NCI-H82 (cell line): ENCODE data around the gene ABI3BP.

Experiments used
- DNase-seq: peaks from one replicate; lab custom pipeline; 2025; lab: John Stamatoyannopoulos, UW

ABI3BP gene

DNA sequence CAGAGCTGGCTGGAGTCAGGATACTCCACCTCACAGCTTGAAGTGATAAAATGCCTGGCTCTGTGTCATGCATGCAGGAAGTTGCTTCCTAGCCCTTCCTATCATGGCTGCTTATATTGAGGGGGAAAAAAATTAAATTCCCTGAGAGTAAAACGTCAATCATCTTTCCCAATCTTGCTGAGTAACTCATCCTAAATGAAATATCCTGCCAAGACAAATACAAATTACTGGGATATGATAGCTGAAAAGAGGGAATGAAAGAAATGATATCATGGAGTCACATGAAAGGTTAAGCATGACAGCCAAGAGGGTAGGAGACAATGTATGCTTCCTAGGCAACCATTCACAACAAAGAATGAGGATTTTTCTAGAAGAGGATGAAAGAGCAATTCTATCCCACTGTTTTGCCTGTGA is 110.6 kb downstream of the ABI3BP start:
- DNase-seq = no peak

DNA sequence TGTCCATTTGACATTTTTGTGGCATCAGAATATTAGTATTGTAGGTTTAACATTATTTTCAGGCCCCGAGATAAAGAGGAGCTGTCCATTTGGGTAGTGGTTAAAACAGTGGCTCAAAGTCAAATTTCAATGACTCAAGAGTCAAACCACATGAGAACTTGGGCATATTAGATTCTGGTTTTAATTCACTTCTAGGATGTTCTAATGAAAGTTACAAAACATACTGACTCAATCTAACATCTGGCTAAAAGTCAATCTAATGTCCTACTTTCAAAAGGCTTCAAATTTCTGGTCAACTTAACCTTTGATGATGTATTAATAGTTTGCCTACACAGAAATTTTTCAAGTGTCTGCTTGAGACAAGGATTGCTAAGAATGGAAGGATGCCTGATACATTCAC is 112.4 kb downstream of the ABI3BP start:
- no peak for DNase-seq

DNA sequence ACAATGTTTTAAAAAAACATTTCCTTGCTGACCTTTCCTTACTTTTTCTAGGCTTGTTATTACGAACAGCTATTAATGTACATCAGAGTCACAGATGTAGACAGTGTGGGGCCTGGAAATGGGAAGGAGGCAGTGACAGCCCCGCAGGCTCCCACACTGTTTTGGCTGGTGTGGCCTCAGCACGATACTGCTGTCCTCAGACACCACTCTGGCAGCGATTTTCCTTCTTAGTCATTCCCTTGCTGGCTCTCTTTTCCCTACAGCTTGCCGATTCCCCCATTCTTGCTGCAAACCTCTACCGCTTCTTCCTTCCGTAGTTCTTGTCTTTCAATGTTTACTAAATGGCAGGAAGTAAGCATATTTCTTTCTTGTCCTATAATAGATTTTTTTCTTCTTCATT is 113.1 kb downstream of the ABI3BP start:
- no peak for DNase-seq

DNA sequence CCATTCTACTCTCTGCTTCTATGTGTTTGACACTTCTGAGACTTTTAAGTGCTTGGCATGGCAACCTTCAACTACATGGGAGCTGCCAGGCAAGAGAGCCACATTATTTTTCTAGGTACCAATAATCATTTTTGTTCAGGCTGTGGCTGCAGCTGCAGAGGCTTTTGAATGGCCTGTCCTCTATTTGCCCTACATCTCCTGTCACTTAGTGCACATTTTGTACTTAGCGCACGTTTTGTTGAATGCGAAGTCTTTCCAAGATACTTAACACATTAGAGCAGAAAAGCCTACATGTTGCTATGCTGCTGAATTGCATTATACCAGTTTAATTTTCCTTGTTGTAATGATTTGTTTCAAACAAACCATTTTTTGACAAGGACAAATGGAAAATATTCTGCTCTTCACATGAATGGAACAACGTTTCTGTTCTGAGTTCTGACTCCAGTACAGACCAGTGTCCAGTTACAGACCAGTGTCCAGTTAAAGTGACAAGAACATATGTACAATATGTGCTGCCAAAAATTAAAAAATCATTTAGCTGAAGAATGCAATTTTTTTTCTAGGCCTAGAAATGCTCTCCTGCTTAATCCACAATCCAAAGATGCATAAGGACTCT is 113.9 kb downstream of the ABI3BP start:
- no peak for DNase-seq

DNA sequence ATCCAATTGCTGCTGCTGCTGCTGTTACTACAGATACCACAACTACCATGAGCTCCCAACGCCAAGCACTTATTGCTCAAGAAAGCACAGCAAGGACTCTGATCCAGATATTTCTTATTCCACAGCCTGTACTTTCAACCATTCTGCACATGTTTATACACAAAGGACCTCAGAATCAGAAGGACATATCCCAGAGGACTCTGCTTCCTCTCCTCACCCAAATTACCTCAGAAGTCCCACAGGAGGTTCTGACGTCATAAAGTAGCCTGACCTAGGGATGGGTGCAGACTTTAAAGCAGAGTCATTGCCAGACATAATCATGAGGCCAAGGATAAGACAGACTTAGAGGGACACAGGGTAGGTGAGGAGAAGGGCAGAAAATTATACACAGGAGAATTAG is 115.9 kb downstream of the ABI3BP start:
- DNase-seq = no peak

DNA sequence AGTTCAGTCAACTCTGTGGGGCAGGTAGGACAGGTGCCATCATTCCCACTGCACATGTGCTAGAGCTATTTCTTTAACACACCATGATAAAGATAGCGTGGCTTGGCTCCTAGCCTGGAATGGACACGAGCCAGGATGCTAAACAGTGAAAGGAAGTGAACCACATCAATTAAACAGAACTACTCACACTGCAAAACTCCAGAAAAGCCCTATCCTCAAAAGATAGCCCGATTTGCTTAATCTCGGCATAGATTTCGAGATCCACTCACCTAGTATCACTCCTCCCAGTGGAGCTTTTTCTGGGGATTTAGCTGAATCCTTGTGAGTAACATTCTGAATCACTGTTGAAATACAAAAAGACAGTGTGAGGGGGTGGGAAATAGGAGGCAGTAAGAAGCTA is 118.0 kb downstream of the ABI3BP start:
- no peak for DNase-seq

DNA sequence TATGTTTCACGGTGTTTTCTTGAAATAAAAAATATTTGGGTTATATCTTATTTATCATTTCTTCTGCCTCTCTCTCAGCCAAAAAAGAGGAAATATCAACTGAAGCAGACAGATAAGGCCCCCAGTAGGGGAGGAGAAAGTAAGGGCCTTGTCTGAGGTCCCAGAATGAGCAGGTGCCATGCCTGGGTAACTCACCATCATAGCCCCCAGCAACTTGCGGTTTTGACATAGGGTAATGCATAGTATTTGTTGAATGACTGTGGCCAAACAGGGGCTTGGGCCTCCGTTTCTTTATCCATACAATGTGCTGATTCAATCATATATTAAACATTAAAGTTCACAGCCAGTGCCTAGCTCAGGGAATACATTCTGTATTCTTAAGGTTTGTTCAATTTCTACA is 119.6 kb downstream of the ABI3BP start:
- DNase-seq = no peak

DNA sequence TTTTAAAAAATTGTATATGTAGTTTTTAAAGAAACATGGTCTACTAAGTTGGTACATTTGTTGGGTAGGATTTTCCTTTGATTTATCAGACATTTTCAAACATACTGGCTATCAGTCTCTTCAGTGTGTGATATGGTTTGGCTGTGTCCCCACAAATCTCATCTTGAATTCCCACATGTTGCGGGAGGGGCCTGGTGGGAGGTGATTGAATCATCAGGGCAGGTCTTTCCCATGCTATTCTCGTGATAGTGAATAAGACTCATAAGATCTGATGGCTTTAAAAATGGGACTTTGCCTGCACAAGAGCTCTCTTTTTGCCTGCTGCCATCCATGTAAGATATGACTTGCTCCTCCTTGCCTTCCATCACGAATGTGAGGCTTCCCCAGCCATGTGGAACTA is 121.9 kb downstream of the ABI3BP start:
- no peak for DNase-seq

DNA sequence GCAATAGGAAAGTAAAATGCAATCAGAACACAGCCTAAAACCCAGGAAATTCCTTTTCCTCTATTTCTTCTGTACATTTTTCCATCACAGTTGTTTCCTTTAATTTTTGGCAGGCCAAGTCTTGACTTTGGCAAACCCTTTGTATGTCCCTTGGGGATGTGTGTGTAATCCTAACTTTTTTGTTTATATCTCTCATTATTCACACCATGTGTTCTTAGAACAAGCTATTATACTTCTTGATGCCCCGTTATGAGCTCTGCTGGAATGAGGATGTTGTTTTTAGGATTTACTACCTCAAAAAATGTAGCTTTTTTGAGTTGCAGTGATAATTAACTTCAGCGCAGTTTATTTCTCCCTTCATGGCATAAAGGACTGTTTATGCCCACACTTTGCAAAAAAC is 123.4 kb downstream of the ABI3BP start:
- no peak for DNase-seq

DNA sequence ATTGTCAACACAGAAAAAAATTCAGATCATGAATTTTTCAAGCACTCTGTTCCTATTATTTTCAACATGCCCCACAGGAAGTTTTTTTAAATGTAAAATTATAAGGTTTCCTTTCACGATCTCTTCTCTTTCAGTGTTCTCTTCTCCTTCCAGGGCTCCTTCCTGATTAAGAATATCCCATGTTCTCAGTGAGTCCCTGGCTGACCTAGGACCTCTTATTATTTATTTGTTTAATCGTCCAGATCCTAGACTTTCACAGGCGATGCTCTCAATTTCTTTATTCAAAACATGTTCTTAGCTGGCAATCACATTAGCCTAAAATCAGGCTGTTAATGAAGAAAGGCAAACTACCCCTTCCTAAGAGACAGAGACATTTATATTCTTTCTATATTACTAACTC is 124.3 kb downstream of the ABI3BP start:
- no peak for DNase-seq

DNA sequence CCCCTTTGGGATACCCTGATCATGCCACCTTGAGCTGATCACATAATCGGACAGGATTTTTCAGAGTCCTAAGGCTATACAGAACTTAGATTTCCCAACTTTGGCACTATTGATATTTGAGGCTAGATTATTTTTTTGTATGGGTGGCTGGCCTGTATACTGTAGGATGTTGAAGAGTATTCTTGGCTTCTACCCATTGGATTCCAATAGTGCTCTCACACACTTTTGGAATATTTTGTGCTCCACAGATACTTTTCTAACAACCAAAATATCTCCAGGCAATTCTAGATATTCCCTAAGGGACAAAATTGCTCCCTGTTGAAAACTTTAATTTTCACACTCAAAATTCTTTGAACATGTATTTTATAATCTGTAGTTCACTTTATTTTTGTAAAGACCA is 125.1 kb downstream of the ABI3BP start:
- DNase-seq = no peak

DNA sequence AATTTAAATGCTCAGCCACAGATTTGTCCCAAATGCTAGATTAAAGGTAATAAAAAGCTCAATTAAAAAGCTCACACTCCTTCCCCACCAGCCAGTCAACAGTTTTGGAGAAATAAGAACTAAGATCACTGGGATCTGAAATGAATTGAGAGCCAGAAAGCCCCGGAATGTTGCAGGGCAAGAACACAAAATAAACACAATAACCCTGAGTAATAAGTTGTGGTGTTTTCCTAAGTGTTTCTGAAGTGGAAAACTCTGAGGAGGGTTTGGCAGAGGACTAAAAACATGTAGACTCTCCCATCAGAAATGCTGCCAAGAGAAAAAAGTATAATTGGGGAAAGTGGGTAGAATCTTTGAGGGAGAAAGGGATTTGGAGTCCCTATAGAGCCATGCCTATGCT is 127.8 kb downstream of the ABI3BP start:
- DNase-seq = no peak

DNA sequence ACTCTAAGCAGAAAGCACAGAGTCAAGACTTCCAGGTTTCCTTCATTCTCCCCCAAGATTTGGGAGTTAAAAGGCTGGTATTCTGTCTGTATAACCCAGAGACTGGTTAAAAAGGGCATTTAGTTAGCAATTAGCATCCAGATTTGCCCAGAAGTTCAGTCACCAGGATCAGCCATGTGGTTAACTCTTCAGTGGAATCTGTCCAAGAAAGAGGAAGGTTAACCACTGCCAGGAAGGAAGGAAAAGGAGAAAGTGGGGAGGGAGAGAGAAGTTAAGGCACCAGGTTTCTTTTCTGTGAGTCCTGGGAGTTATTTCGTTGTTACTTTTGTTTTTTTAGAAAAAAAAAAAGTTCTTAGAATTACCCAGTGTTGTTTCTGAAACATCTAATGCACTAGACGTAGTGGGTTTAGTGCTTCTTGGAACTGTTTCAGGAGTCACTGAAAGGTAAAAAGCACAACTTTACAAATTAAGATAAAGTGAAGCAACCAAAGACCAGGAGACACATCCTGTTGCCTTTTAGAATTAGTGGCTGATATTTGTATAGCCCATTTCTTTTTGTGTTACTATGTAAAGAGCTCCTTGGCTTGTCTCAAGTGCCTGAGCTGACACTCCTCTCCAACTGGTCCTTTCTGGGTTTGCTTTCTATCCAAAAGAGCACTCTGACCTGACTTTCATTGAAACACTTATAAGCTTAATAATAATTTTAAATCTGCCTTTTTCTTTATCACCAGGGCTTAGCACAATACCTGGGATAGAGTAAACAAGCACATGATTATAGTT is 128.6 kb downstream of the ABI3BP start:
- DNase-seq = no peak

DNA sequence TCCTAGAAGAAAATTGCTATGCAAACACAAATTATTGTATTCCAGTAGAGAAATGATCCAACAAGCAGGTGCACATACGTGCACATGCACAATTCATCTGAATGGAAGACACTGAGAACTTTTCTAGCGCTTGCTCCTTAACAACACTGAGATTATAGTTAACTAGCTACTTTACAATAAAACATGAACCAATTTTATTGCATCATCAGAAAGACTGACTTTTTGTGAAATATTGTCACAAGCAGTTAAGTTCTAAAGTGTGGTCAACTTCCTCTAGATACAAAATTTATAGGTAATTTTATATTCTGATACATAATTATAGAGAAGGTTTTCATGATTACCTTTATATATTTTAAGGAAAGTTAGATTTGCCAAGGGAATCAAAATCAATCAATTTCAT is 135.4 kb downstream of the ABI3BP start:
- no peak for DNase-seq

DNA sequence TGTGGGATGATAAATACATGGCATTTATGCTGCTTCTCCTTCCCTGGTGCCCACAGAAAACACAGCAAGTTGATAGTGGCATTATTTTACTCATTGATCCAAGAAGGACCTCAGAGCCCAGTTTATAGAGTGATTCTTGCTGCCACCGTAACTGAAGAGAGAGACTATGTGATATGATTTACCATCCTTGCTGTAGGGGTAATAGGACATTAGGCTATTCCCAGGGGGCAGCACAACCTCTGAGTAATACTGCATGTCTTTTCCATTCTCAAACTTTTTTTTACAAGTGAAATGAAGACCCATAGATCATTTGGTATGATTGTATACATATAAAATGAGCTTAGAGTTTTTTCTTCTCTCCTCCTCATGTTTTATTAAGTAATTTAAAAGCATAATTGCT is 136.4 kb downstream of the ABI3BP start:
- DNase-seq = peak; percentile 35

DNA sequence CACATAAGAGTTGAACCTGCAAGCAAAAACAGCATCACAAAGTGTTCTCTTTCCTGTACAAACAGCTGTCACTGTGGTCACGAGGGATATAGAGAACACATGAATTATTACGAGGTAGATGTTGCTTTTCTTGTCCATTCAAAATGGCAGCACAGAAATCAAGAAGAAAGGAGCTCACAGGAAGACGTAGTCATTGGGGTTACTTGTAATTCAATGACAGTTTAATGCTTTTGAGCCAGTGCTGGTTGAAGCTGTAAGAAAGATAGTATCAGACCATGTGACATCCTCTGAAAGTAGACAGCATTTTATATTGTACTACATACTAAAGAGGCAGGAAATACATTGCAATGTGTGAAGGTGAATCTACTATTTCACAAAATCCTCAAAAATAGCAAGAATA is 140.4 kb downstream of the ABI3BP start:
- no peak for DNase-seq

DNA sequence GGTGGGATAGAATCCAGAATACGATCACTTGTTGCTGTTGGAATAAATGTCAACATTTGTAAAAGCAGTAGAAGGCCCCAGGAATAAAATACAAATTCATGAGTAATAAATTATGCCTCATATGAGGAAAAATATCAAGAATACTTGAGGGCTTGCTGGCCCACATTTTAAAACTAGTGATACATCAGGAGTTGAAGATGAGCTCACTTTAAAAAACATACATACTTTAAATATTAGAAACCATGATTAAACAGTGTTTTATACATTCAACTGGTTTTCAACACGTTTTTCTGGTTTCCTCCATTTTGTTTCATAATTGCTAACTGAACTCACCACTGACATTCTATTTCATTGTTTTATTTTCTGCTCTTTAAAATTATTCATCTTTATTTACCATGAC is 142.5 kb downstream of the ABI3BP start:
- no peak for DNase-seq

DNA sequence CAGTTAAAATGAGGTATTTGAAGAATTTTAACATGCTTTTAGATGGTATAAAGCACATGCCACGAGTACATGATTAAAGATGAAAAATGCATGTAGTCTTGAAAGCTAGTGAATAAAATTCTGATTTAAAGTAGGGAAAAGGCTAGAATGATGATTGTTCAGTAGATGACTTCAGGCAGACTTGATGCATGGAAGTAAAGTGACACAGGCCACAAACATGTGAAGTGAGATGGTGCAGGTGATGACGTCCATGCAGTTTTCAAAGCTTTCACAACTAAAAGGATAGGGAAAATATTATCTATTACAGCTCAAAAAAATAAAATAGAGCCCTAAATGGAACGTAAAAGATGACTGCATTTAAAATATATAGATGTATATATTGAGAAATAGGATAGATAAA is 143.1 kb downstream of the ABI3BP start:
- no peak for DNase-seq

DNA sequence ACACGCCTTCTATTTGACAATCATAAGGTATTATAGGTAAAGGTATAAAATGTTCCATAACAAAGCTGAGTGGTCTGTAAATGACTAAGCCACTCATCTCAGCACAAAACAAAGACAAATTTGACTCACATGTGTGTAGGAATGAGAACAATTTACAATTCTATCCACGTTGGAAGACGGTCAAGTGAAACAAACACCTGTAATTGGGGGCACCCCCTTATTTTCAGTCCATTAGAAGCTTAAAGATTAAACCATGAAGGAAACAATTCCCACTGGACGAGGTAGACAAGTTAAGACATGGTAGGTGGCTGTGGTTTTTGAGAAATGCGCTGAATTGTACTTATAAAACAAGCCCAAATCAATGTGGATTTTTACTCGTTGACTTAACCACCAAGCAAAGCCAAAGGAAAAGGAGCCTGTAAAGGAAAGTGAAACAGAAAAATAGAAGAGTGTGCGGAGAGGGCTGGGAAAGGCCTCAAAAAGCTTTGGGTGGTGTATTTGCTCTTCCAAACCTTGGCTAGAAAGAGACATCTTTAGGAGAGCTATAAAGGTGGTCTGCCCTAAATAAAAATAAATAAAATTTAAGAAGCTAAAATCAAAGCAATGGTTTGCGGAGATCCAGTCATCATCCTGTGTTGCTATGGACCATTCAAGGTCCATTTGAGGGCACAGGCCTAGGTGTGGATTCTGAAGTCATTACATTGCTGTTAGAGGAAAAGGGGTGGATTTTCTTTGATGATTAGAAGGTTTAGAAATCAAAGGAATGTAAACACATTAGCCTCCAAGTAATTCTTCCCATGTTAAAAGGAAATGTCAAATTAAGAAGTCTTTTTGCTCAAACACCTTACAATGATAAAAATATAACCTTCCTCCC is 148.9 kb downstream of the ABI3BP start:
- no peak for DNase-seq

DNA sequence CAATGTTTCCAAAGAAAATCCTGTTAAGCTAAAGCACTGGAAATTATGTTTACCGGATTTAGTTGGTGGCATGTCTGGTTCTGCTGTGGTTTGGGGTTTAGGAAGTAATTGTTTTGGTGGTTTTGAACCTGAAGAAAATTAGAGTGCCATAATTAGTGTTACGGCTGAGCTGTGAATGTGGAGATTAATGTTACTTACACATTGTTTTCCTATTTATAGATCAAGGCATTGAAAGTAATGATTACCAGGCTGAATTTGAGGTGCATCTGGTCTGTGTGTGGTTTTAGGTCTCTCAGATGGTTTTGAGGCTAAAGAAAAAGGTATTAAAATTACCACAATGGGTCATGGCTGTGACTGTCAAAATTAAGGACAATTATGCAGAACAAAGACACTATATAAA is 155.1 kb downstream of the ABI3BP start:
- no peak for DNase-seq

DNA sequence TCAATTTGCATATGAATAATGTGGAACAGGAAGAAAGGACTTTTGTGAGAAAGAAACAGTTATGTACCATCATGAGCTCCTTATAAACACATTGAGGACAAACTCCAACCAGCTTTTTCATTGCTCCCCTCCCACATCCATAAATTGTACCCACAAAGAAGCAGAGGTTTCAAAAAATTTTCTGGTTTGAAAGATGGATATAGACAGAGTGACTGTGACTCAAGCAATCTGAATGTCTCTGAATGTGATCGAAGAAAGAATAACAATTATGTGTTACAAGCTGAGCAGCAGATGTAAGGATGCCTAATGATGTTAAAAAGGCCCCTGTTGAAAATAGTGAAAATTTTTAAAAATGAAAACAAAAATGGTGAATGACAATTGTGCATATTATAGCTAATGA is 156.6 kb downstream of the ABI3BP start:
- DNase-seq = no peak

DNA sequence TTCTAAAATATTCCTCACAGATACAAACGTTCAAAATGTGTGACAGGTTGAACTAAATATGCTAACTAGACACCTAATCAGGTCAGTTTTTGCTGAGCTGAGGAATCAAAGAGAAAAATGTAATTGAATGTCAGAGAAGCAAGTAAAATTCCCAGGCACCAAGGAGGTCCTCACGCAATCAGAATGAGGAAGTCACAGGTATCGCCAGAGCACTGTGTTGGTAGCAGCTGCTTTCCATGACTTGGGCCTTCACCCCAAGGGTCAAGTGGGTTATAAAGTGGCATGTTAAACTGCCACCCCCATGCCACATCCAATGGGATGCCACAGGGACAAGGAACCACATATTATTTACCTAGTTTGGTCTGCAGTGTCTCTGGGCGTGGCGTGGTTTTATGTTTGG is 158.9 kb downstream of the ABI3BP start:
- no peak for DNase-seq

DNA sequence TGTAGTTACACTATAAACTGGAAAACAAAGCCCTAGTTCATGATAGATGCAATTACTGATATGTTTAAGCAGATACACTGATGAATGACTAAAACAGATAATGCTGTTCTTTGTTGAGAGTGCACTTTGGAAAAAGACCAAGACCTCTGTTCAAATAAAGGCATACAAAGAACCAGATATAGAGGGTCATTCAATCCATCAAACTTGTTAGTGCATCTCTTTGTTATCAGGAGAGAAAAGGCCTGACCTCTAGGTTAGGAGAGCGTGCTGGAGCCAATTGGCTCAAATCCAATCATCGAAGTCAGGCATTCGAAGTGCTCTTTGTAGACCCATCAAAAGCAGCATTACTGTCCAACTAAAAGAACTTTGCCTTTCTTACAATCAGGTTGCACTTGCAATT is 159.7 kb downstream of the ABI3BP start:
- no peak for DNase-seq
